Measurements from ENCODE around the gene ZFHX3. TPM values are rescaled to one million over a fixed set of nuclear protein-coding genes. Genes with fewer than 3 reads are reported as not detected.

The ZFHX3 gene
- total and polyA plus RNA-seq, 11 donors = 3.8 to 21.6 (median 13.6) TPM

- Histone ChIP-seq H3K9me3 (peaks cover 0 to 10% (median 0%) of the 10 kb centered on the region in 12 donors), H3K27me3 (no peaks in the 10 kb centered on the region), H3K4me1 (peaks cover 0 to 17% (median 6%) of the 10 kb centered on the region in 12 donors), H3K27ac (peak overlapping the region in 1 of 12 donors; percentile 18), H3K36me3 (peaks cover 0 to 6% (median 0%) of the 10 kb centered on the region in 9 donors), H3K4me3 (peak overlapping the region in 2 of 12 donors; percentile 18 to 30)
- intact Hi-C loops (cut with DNase I) = no loop called here
- TF ChIP-seq CTCF (IDR thresholded peaks at IDR 0.05) (no peak), POLR2A (IDR thresholded peaks at IDR 0.05) (no peak)
- WGBS, 4 donors = 61 to 62% (median 62%) methylated on average over 13 to 15 of the region's 15 CpGs
- DNase-seq (peak in 2 of 5 donors; percentile 29 to 49), ATAC-seq (peak in 3 of 4 donors; percentile 24 to 40 (median 24))
These were observed 126.3 kb downstream of the ZFHX3 start for GRCh38 chr16:72921620-72922019.

GRCh38 chr16:72921106-72921505, 126.8 kb downstream of the ZFHX3 start:
- Histone ChIP-seq H3K36me3 (peaks cover 0 to 6% (median 0%) of the 10 kb centered on the region in 9 donors), H3K9me3 (peaks cover 0 to 10% (median 0%) of the 10 kb centered on the region in 12 donors), H3K27me3 (no peaks in the 10 kb centered on the region), H3K4me3 (peak overlapping the region in 1 of 12 donors; percentile 30), H3K27ac (peak overlapping the region in 1 of 12 donors; percentile 18), H3K4me1 (peaks cover 0 to 15% (median 6%) of the 10 kb centered on the region in 12 donors)
- intact Hi-C loops (cut with DNase I) = no loop called here
- 81 to 85% (median 84%) methylated on average over 13 of the region's 13 CpGs for WGBS, 4 donors
- ATAC-seq = peak in 2 of 4 donors; percentile 9 to 11
- no peak for DNase-seq
- TF ChIP-seq POLR2A (IDR thresholded peaks at IDR 0.05) = no peak
- TF ChIP-seq CTCF (IDR thresholded peaks at IDR 0.05) = no peak

- Histone ChIP-seq H3K36me3 (peaks cover 0 to 6% (median 0%) of the 10 kb centered on the region in 9 donors), H3K4me3 (no peak overlapping the region), H3K9me3 (peaks cover 0 to 10% (median 0%) of the 10 kb centered on the region in 12 donors), H3K4me1 (peaks cover 0 to 11% (median 4%) of the 10 kb centered on the region in 12 donors), H3K27me3 (no peaks in the 10 kb centered on the region), H3K27ac (no peak overlapping the region)
- TF ChIP-seq POLR2A (IDR thresholded peaks at IDR 0.05) (no peak), CTCF (IDR thresholded peaks at IDR 0.05) (no peak)
- intact Hi-C loops (cut with DNase I) = no loop called here
- ATAC-seq (no peak), DNase-seq (no peak)
- 87 to 97% (median 96%) methylated on average over 7 of the region's 7 CpGs for WGBS, 4 donors
These were observed 130.9 kb downstream of the ZFHX3 start for GRCh38 chr16:72917051-72917450.

GRCh38 chr16:72915331-72915730, 132.6 kb downstream of the ZFHX3 start:
- Histone ChIP-seq H3K27ac (no peak overlapping the region), H3K4me3 (no peak overlapping the region), H3K4me1 (peaks cover 0 to 4% (median 0%) of the 10 kb centered on the region in 12 donors), H3K36me3 (peaks cover 0 to 6% (median 0%) of the 10 kb centered on the region in 9 donors), H3K27me3 (no peaks in the 10 kb centered on the region), H3K9me3 (peaks cover 0 to 10% (median 0%) of the 10 kb centered on the region in 12 donors)
- ATAC-seq = no peak
- TF ChIP-seq CTCF (IDR thresholded peaks at IDR 0.05) (no peak), POLR2A (IDR thresholded peaks at IDR 0.05) (no peak)
- no peak for DNase-seq
- 97 to 99% (median 98%) methylated on average over 10 of the region's 10 CpGs for WGBS, 4 donors
- intact Hi-C loops (cut with DNase I) = no loop called here

Measured in heart left ventricle (tissue), 16 donors.